C4-2B (cell line): ENCODE data around the gene PLXNA4.

ENCODE experiments used
- CTCF ChIP-seq: fragments of 450-650 bp; conservative IDR thresholded peaks from 2 replicates; pipeline ENCODE4 v1.5.1; 2017; ENCODE audit warnings: mild to moderate bottlenecking
- ZFX ChIP-seq: fragments of 450-650 bp; IDR thresholded peaks from 2 replicates; pipeline ENCODE4 v1.6.1; 2017

GRCh38 chr7:132406039-132406438 lies 170.2 kb downstream of the PLXNA4 start:
- TF ChIP-seq CTCF = no peak
- TF ChIP-seq ZFX = no peak
